Effector memory CD4-positive, alpha-beta T cell (primary cell): Measurements from ENCODE around the gene SUSD5.

ENCODE experiments used
- DNase-seq, 3 donors: peaks; one replicate each; pipeline ENCODE4 v3.0.0-alpha.2; 2020
- H3K27ac ChIP-seq: 2 replicates; pipeline ENCODE4 v1.7.0; 2013; ENCODE audit warnings: mild to moderate bottlenecking, low read length, moderate library complexity; ENCODE audit not compliant: insufficient read depth, poor library complexity, severe bottlenecking
- H3K27me3 ChIP-seq: replicated peaks from 2 replicates; pipeline ENCODE4 v1.7.0; 2013; ENCODE audit warnings: mild to moderate bottlenecking, low read length; ENCODE audit not compliant: insufficient read depth, control insufficient read depth, poor library complexity, severe bottlenecking
- H3K36me3 ChIP-seq: 2 replicates; pipeline ENCODE4 v1.7.0; 2013; ENCODE audit warnings: mild to moderate bottlenecking, low read length, moderate library complexity; ENCODE audit not compliant: control insufficient read depth, insufficient read depth
- H3K4me1 ChIP-seq: 2 replicates; pipeline ENCODE4 v1.7.0; 2013; ENCODE audit warnings: low read length, mild to moderate bottlenecking; ENCODE audit not compliant: control insufficient read depth, insufficient read depth, poor library complexity, severe bottlenecking
- H3K4me3 ChIP-seq: 2 replicates; pipeline ENCODE4 v1.7.0; 2013; ENCODE audit warnings: low read length, low read depth, mild to moderate bottlenecking; ENCODE audit not compliant: insufficient read depth, poor library complexity, severe bottlenecking
- H3K9me3 ChIP-seq: 2 replicates; pipeline ENCODE4 v1.7.0; 2013; ENCODE audit warnings: mild to moderate bottlenecking, low read length, moderate library complexity; ENCODE audit not compliant: control insufficient read depth

Gene SUSD5

DNA sequence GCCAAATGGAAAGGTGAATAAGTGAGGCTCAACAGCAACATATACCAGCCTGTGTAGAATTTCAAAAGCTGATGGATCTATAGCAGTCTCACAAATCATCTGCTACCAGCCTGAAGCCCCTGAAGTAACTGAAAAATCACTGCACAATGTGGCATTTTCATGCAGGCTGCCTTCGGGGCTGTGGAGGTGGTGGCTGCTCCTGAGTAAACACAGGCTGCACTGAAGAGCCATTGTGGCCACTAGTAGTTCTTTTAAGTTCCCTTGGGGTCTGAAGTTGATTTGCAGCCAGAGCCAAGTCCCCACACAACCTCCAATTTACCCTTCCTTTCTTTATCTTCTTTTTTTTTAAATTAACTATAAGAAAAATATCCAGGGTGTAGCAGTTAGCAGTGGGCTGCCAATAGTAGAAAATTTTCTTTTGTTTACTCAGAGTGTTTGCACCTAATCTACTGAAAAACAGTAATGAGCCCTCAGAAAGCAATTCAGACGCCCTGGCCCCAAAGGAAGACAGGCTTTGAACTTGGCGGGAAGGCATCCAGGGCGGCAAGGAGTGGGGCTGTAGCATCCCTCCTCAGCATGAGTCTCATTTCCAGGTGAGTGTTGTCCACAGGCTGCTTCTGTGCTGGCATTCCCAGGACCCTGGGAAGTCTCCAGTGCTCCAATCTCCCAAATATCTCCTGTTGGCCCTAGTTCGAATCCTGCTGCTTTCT, 13.3 kb upstream of the SUSD5 start:
- H3K27ac ChIP-seq, result no peak overlapping the region
- no peaks in the 10 kb centered on the region for H3K9me3 ChIP-seq
- no peaks in the 10 kb centered on the region for H3K36me3 ChIP-seq
- no peak for DNase-seq
- H3K4me3 ChIP-seq, result no peak overlapping the region
- no peaks in the 10 kb centered on the region for H3K27me3 ChIP-seq
- H3K4me1 ChIP-seq, result no peaks in the 10 kb centered on the region

DNA sequence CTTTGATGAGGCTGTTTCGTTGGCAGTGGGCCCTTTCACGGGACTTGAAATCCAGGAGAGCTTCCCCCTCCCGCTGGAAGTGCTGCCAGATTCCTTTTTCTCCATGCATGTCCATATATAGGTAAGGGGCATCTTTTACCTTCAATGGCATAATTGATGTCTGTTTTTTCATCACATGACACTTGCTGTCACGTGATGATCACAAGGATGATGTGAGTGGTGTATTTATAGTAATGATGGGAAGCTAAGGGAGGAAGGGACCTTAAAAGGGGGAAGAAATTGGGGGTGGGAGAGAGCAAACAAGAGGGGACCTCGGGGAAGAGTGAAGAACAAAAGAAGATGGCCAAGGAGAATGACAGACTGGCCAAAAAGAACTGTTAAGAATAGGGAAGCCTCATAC, 11.3 kb upstream of the SUSD5 start:
- Histone ChIP-seq H3K27me3 (no peaks in the 10 kb centered on the region), H3K4me1 (no peaks in the 10 kb centered on the region), H3K4me3 (no peak overlapping the region), H3K27ac (no peak overlapping the region), H3K36me3 (no peaks in the 10 kb centered on the region), H3K9me3 (no peaks in the 10 kb centered on the region)
- DNase-seq, result no peak

DNA sequence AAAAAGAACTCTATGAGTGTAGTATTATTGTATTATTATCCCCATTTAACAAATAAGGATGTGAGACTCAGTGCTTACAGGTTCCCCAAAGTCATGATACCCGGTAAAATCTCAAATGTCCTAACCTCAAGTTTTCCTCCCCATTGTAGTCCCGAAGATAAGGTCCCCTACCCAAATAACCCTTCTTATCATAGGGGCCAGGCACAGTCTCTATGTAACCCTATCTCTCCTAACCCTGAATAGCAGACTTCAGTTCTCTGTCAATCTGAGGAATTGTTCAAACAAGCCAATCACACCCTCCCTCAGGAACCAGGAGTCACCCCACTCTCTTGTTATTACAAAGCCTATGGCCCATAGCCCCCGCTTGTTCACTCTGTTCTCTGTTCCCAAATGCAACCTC, 10.5 kb upstream of the SUSD5 start:
- Histone ChIP-seq H3K36me3 (no peaks in the 10 kb centered on the region), H3K27me3 (no peaks in the 10 kb centered on the region), H3K4me1 (no peaks in the 10 kb centered on the region)

DNA sequence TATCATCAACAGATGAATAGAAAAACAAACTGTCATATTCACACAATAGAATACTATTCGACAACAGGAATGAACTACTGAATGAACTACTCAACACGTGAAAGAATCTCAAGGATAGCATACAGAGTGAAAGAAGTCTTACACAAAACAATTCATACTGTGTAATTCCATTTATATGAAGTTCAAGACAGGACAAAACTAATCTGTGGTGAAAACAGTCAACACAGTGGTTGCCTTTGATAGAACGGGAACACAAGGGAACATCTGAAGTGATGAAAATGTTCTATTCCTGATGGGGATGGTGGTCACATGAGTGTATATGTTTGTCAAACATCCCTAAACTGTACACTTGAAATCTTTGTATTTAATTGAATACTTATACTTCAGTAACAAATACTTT, 2.6 kb upstream of the SUSD5 start:
- H3K4me3 ChIP-seq, result no peak overlapping the region
- no peaks in the 10 kb centered on the region for H3K9me3 ChIP-seq
- H3K4me1 ChIP-seq, result no peaks in the 10 kb centered on the region
- DNase-seq, result no peak
- H3K27ac ChIP-seq, result no peak overlapping the region
- no peaks in the 10 kb centered on the region for H3K36me3 ChIP-seq
- peaks cover 13% of the 10 kb centered on the region for H3K27me3 ChIP-seq

More for the DNA sequence above, 10.5 kb upstream of the SUSD5 start:
- DNase-seq, result no peak
- Histone ChIP-seq H3K4me3 (no peak overlapping the region), H3K27ac (no peak overlapping the region), H3K9me3 (no peaks in the 10 kb centered on the region)

DNA sequence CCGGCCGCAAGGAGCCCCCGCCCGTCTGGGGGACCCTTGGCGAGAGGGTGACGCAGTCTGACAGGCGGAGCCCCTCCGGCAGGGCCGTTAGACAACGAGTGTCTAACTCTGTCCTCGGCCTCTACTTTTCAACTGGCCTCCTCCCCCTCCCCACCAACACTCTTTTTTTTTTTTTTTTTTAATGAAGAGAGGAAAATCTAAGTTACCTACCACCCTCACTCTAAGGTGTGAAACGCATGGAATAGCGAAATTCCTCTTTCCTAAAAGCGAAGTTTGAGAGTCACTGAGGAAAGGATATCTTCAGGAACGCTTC, 521 bp upstream of the SUSD5 start:
- H3K36me3 ChIP-seq, result no peaks in the 10 kb centered on the region
- no peak overlapping the region for H3K27ac ChIP-seq
- H3K4me3 ChIP-seq, result no peak overlapping the region
- H3K9me3 ChIP-seq, result no peaks in the 10 kb centered on the region
- no peaks in the 10 kb centered on the region for H3K4me1 ChIP-seq
- peaks cover 13% of the 10 kb centered on the region for H3K27me3 ChIP-seq
- DNase-seq, result no peak

DNA sequence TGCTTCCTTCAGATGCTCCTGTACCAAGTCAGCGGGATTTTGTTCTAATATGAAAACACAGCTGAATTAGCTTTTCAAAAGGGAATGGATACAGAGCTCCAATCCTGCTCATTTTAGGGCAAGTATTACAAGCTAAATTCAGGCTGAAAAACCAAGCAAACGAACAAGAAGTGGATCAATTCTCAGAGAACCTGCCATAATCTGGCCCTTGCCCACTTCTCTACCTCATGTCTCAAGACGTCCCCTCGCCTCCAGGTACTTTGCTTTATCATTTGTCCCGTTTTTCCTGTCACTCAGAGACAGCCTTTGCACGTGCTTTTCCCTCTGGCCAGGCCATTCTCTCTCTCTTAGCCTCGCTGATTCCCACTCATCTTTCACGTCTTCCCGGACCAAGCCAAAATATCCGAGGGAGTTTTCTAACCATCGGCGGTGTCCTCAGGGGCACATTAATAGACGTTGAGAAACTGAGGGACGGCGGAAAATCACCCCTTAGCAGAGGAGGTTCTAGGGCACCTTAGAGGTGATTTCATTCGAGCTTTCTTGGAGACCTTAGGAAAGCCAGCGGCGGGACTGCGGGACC, 654 bp downstream of the SUSD5 start:
- Histone ChIP-seq H3K27me3 (peaks cover 13% of the 10 kb centered on the region), H3K4me3 (no peak overlapping the region)

DNA sequence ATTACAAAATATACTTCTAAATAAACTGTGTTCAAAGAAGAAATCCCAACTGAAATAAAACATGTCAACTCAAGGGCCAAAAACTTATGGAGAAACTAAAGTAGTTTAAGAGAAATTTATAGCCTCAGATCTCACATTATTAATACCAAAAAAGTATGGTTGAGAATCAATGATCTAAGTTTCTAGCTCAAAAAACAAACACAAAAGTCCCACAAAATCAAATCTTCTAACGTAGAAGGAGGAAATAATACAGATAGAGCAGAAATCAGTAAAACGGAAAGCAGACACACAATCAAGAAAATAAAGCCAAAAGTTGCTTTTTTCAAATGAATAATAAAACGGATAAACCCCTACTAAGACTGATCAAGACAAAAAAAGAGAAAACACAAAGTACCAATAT, 2.9 kb downstream of the SUSD5 start:
- no peak overlapping the region for H3K27ac ChIP-seq
- no peak overlapping the region for H3K4me3 ChIP-seq
- peaks cover 13% of the 10 kb centered on the region for H3K27me3 ChIP-seq
- H3K9me3 ChIP-seq, result no peaks in the 10 kb centered on the region
- H3K36me3 ChIP-seq, result no peaks in the 10 kb centered on the region
- DNase-seq, result no peak
- no peaks in the 10 kb centered on the region for H3K4me1 ChIP-seq

More for the DNA sequence above, 654 bp downstream of the SUSD5 start:
- DNase-seq, result no peak
- Histone ChIP-seq H3K36me3 (no peaks in the 10 kb centered on the region), H3K27ac (no peak overlapping the region), H3K4me1 (no peaks in the 10 kb centered on the region), H3K9me3 (no peaks in the 10 kb centered on the region)

DNA sequence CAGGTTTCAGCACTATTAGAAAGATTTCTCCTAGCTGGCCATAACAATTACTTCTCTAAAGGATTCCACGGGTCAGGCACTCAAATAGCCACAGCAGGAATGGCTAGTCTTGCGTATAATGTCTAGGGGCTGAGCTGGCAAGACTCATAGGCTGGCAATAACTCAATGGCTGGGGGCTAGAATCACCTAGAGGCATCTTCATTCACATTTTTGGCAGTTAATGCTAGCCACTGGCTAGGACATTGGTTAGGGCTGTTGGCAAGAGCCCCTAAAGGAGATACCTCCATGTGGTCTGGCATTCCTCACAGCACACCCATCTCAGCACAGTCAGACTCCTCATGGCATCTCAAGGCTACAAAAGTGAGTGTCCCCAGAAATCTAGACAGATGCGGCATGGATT, 6.2 kb downstream of the SUSD5 start:
- Histone ChIP-seq H3K27ac (no peak overlapping the region), H3K9me3 (no peaks in the 10 kb centered on the region), H3K4me1 (no peaks in the 10 kb centered on the region), H3K27me3 (no peaks in the 10 kb centered on the region), H3K4me3 (no peak overlapping the region), H3K36me3 (no peaks in the 10 kb centered on the region)
- no peak for DNase-seq

DNA sequence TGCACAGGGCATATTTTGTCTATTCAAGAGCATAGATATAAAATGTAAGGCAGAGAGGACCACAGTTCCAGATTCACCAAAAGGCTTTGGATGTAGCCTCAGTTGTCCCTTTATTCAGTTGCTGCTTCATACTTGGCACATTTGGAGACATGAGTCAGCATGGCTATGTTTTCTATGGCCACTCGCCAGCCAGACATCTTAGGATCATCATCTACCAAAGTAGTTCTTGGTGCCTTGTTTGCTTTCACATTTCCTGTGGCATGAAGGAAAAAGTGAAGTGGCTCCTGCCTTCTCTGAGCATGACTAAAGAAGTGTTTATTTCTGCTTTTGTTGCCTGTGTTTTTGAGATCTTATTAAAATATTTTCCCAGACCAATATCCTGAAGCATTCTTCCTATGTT, 7.2 kb downstream of the SUSD5 start:
- H3K27ac ChIP-seq, result no peak overlapping the region
- no peaks in the 10 kb centered on the region for H3K9me3 ChIP-seq
- no peaks in the 10 kb centered on the region for H3K27me3 ChIP-seq
- H3K4me1 ChIP-seq, result no peaks in the 10 kb centered on the region
- no peak overlapping the region for H3K4me3 ChIP-seq
- no peaks in the 10 kb centered on the region for H3K36me3 ChIP-seq
- no peak for DNase-seq

DNA sequence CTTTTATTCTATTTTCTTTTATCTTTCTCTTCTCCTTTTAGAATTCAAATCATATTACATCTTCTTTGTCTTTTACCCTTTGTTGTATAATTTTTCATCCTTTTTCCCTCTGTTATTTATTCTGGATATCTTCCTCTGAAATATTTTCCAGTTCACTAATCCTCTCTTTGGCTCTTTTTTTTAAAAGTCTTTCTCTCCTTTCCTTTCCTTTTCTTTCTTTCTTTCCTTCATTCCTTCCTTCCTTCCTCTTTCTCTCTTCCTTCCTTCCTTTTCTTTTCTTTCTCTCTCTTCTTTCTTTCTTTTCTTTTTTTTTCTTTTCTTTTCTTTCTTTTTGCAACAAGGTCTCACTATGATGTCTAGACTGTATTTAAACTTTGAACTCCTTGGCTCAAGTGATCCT, 9.3 kb downstream of the SUSD5 start:
- Histone ChIP-seq H3K36me3 (no peaks in the 10 kb centered on the region), H3K27ac (no peak overlapping the region)
- DNase-seq, result no peak

More for the DNA sequence above, 9.3 kb downstream of the SUSD5 start:
- Histone ChIP-seq H3K4me3 (no peak overlapping the region), H3K9me3 (no peaks in the 10 kb centered on the region), H3K27me3 (no peaks in the 10 kb centered on the region), H3K4me1 (no peaks in the 10 kb centered on the region)
